Left renal cortex interstitium (tissue), 4 donors: Measurements from ENCODE around the gene DAB2IP. TPM values are rescaled to one million over a fixed set of nuclear protein-coding genes. Genes with fewer than 3 reads are reported as not detected.

Experiments used
- DNase-seq, 4 donors: peaks; one replicate each; pipeline ENCODE4 v3.0.0-alpha.2; 2013; ENCODE audit warnings: low read depth in 4 of 4, low spot score in 2 of 4, missing footprints in 1 of 4
- polyA plus RNA-seq, 4 donors: library from polyadenylated mRNA; unstranded; fragments of 120-200 nt; gene quantifications; one replicate each; pipeline ENCODE4 v1.2.1, GENCODE V29; 2013; ENCODE audit not compliant: insufficient read length in 4 of 4

DAB2IP gene
- polyA plus RNA-seq, 4 donors = 39.5 to 53.6 (median 45.7) TPM

- no peak for DNase-seq
Measured at GRCh38 chr9:121752929-121753328, 101.5 kb downstream of the DAB2IP start.

GRCh38 chr9:121753802-121754654 is 102.6 kb downstream of the DAB2IP start:
- no peak for DNase-seq

- DNase-seq = no peak
Measured at GRCh38 chr9:121754655-121755436, 103.4 kb downstream of the DAB2IP start.

DNA sequence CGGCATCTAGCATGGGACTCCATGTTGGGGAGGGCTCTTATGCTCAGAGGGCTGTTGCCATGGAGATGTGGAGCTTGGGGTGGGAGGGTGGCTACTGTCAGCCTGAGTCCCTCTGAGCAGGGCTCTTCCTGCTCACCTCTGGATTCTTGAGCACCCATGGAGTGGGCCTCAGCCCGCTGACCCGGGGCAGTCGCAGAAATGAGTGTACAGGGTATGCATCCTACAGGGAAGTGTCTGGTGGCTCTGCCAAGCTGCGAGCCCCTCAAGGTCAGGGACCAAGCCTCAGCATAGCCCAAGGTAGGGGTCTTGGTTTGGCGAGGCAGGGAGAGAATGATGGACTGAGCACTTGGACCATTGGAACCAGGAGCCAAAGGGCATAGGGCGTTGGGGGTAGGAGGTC is 104.1 kb downstream of the DAB2IP start:
- DNase-seq = no peak

GRCh38 chr9:121756474-121757280 is 105.2 kb downstream of the DAB2IP start:
- DNase-seq = no peak

DNA sequence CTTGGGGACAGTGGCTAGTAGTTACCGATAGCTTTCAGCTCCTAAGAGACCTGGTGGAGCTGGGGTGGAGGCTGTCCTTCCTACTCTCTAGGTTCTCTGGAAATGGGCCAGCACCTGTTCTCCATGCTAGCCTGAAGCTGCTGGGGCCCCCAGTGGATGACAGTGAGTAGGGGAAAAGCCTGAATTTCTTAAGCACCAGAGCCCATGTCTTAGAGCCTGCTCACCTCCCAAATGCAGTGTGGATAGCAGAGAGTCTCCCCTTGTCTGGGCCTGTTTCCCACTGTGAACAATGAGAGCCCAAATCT is 105.8 kb downstream of the DAB2IP start:
- DNase-seq = no peak

DNA sequence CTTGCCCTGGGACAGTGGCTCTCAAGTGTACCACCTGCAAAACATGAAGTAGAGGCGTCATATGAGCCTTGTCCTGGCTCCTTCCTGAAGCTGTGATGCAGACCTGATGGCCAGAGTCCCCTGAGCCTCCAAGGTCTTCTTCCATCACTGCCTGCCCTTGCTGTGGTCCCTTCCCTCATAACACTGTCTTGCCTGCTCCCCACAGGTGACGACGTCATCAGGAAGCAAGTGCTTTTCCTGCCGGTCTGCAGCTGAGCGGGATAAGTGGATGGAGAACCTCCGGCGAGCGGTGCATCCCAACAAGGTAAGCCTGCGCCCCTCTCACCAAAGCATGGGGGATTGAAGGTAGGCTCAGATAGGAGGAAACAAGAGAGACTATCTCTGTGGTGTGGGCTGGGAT is 107.3 kb downstream of the DAB2IP start:
- no peak for DNase-seq

DNA sequence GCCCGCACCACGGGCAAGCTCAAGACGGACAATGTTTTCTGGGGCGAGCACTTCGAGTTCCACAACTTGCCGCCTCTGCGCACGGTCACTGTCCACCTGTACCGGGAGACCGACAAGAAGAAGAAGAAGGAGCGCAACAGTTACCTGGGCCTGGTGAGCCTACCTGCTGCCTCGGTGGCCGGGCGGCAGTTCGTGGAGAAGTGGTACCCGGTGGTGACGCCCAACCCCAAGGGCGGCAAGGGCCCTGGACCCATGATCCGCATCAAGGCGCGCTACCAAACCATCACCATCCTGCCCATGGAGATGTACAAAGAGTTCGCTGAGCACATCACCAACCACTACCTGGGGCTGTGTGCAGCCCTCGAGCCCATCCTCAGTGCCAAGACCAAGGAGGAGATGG is 108.6 kb downstream of the DAB2IP start:
- no peak for DNase-seq

DNA sequence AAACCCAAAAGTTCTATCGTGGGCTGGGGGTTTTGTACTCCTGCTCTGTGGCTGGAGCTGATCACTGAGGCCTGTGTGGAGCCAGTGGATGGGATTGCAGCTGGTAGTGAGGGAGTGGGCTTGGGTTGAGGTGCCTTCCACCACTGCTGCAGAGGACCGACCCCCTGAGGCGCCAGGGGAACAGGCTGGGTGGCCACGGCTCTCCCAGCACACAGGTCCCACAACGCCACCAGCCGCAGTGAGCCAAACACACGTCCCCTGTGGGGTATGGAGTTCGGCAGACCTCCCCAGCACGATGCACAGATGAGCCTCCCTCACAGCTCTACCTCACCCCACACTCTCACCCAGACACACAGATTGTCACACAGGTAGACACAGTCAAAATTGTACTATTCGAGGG is 109.1 kb downstream of the DAB2IP start:
- DNase-seq = no peak

- DNase-seq = no peak
Measured at GRCh38 chr9:121763131-121763530, 111.7 kb downstream of the DAB2IP start.

GRCh38 chr9:121763561-121764370 is 112.3 kb downstream of the DAB2IP start:
- DNase-seq = no peak

DNA sequence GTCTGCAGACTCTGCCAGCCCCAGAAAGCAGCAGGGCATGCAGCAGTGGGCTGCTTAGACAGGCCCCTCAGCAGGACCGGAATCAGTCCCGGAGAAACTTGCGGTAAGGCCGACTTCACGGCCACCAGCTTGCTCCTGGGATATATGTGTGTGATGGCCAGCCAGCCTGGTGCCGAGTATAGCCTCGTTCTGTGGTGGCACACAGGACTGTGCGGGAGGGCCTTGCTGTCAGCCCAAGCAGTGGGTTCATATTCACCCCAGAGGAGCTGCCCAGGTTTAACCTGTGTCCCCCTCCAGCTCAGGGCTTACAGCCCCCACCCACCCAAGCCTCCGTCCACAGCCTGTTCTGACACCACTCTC is 112.9 kb downstream of the DAB2IP start:
- DNase-seq = no peak

- DNase-seq = no peak
Measured at GRCh38 chr9:121765021-121765950, 113.9 kb downstream of the DAB2IP start.

- no peak for DNase-seq
Measured at GRCh38 chr9:121766081-121766683, 114.7 kb downstream of the DAB2IP start.

DNA sequence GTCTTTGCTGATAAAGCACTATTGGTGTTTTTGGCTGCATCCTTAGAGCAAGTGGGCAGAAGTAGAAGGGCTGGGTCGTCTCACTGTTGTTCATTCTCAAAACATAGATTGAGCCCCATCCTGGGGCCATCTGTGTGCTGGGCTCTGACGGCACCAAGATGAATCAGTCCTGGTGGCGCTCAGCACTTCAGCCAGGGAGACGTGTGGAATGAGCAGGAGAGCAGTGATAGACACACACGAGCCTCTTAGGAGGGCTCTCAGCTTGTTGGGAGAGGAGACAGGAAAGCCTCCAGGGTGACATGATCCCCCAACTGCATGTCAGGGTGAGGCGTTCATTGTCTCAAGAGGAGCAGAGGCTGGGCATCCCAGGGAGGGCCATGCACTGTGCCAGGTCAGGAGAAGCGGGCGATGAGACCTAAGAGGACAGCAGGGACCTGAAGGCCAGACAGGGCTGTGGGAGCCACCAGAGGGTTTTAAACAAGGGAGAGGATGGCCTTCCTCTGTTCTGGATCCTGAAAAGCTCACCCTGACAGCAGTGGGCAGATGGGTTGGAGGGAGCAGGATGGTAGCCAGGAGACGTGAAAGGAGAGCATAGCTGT is 115.8 kb downstream of the DAB2IP start:
- no peak for DNase-seq

- no peak for DNase-seq
Measured at GRCh38 chr9:121768416-121769015, 117.1 kb downstream of the DAB2IP start.

DNA sequence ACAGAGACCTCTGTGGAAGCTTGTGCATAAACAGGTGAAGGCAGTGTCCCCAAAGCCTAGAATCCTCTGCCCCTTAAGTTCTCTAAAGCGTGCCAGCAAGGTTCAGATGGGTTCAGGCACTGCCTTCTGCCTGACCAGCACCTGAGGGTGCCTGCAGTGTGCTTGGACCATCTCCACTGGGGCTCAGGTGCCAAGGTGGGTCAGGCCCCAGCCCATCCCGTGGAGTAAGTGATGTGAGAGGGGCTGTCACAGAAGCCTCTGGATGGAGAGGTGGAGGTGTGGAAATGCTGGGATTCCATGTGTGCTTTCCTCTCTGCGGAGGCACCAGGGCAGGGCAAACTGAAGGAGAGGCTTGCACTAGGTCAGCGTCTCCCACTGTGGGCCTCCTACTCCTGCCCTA is 118.5 kb downstream of the DAB2IP start:
- DNase-seq = no peak
